Stimulated activated CD8-positive, alpha-beta memory T cell treated with anti-CD3 and anti-CD28 coated beads, Interleukin-12 subunit alpha, Interleukin-12 subunit beta, amount 100 ng/mL, for 24 hours (primary cell): Measurements from ENCODE around the gene DOCK7.
"Not testable (repeated sequence)": the region's sequence is repeated elsewhere in the genome, so short reads cannot be mapped to it uniquely, and the experiment has no call there.

ENCODE experiments used
- DNase-seq: peaks from one replicate; pipeline ENCODE4 v3.0.0-alpha.2; 2020; ENCODE audit errors: extremely low read depth

Gene DOCK7

GRCh38 chr1:62536865-62537264 is 151.3 kb downstream of the DOCK7 start:
- no peak for DNase-seq

GRCh38 chr1:62530516-62531154 is 157.6 kb downstream of the DOCK7 start:
- DNase-seq, result no peak

GRCh38 chr1:62529227-62529626 is 159.0 kb downstream of the DOCK7 start:
- DNase-seq, result no peak

GRCh38 chr1:62528015-62528414 is 160.2 kb downstream of the DOCK7 start:
- no peak for DNase-seq

- not testable (repeated sequence) for DNase-seq
Measured at GRCh38 chr1:62527346-62527745, 160.8 kb downstream of the DOCK7 start.

- DNase-seq, result no peak
Measured at GRCh38 chr1:62523860-62524259, 164.3 kb downstream of the DOCK7 start.

- DNase-seq, result no peak
Measured at GRCh38 chr1:62516600-62516999, 171.6 kb downstream of the DOCK7 start.

- no peak for DNase-seq
Measured at GRCh38 chr1:62514746-62515423, 173.3 kb downstream of the DOCK7 start.

GRCh38 chr1:62513013-62513412 is 175.2 kb downstream of the DOCK7 start:
- DNase-seq, result no peak

GRCh38 chr1:62509028-62509427 is 179.2 kb downstream of the DOCK7 start:
- no peak for DNase-seq

- DNase-seq, result no peak
Measured at GRCh38 chr1:62508187-62508758, 179.9 kb downstream of the DOCK7 start.

- no peak for DNase-seq
Measured at GRCh38 chr1:62500210-62500609, 188.0 kb downstream of the DOCK7 start.

GRCh38 chr1:62494137-62494536 is 194.0 kb downstream of the DOCK7 start:
- DNase-seq, result no peak

- no peak for DNase-seq
Measured at GRCh38 chr1:62493656-62494055, 194.5 kb downstream of the DOCK7 start.

- no peak for DNase-seq
Measured at GRCh38 chr1:62492521-62492920, 195.7 kb downstream of the DOCK7 start.

- no peak for DNase-seq
Measured at GRCh38 chr1:62487956-62488355, 200.2 kb downstream of the DOCK7 start.

GRCh38 chr1:62484824-62485468 is 203.2 kb downstream of the DOCK7 start:
- no peak for DNase-seq

- DNase-seq, result no peak
Measured at GRCh38 chr1:62481681-62482080, 206.5 kb downstream of the DOCK7 start.

- DNase-seq, result no peak
Measured at GRCh38 chr1:62476525-62477219, 211.5 kb downstream of the DOCK7 start.

- no peak for DNase-seq
Measured at GRCh38 chr1:62467092-62467491, 221.1 kb downstream of the DOCK7 start.

- DNase-seq, result no peak
Measured at GRCh38 chr1:62462370-62462769, 225.8 kb downstream of the DOCK7 start.

GRCh38 chr1:62457955-62458354 is 230.2 kb downstream of the DOCK7 start:
- DNase-seq, result no peak
